ENCODE results near the gene DDT.

DNA sequence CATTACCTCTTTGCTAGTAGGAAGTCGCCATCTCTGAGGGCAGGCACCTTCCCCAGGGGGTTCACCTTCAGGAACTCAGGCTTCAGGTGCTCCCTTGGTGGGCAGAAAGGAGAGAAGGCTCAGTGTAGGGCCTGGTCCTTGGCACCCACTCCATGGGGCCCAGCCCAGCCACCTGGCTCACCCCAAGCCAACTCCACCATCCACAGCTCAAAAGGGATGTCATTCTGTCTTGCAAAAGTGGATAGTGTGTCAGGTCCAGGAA is 33.7 kb upstream of the DDT start:
- TF ChIP-seq, protein P1, sequence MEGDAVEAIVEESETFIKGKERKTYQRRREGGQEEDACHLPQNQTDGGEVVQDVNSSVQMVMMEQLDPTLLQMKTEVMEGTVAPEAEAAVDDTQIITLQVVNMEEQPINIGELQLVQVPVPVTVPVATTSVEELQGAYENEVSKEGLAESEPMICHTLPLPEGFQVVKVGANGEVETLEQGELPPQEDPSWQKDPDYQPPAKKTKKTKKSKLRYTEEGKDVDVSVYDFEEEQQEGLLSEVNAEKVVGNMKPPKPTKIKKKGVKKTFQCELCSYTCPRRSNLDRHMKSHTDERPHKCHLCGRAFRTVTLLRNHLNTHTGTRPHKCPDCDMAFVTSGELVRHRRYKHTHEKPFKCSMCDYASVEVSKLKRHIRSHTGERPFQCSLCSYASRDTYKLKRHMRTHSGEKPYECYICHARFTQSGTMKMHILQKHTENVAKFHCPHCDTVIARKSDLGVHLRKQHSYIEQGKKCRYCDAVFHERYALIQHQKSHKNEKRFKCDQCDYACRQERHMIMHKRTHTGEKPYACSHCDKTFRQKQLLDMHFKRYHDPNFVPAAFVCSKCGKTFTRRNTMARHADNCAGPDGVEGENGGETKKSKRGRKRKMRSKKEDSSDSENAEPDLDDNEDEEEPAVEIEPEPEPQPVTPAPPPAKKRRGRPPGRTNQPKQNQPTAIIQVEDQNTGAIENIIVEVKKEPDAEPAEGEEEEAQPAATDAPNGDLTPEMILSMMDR (IDR thresholded peaks at IDR 0.05), result no peak
- TF ChIP-seq POLR2A (IDR thresholded peaks at IDR 0.05), result no peak
